Measurements from ENCODE around the gene PGK1. TPM values are rescaled to one million over a fixed set of nuclear protein-coding genes. Genes with fewer than 3 reads are reported as not detected.
"Not testable (repeated sequence)": the region's sequence is repeated elsewhere in the genome, so short reads cannot be mapped to it uniquely, and the experiment has no call there.

The PGK1 gene
- 266 and 283 TPM in 2 replicates for total RNA-seq

- DNase-seq (ENCODE audit: low read depth, low spot score), result peak; percentile 90
These were observed at the start of gene PGK1 for GRCh38 chrX:78103623-78104446. PGK1 (plus strand) TSS chrX:78104248; CDS start chrX:78104341, 93 bp downstream.

GRCh38 chrX:78063687-78064086 is 40.4 kb upstream of the PGK1 start:
- no peak for DNase-seq (ENCODE audit: low read depth, low spot score)

GRCh38 chrX:78064152-78064551 is 39.9 kb upstream of the PGK1 start:
- DNase-seq (ENCODE audit: low read depth, low spot score), result no peak

GRCh38 chrX:78064698-78065601 is 39.1 kb upstream of the PGK1 start:
- DNase-seq (ENCODE audit: low read depth, low spot score), result peak; percentile 13

- no peak for DNase-seq (ENCODE audit: low read depth, low spot score)
These were observed 37.9 kb upstream of the PGK1 start for GRCh38 chrX:78066110-78066509.

GRCh38 chrX:78071331-78071730 is 32.7 kb upstream of the PGK1 start:
- no peak for DNase-seq (ENCODE audit: low read depth, low spot score)

GRCh38 chrX:78073147-78074077 is 30.6 kb upstream of the PGK1 start:
- DNase-seq (ENCODE audit: low read depth, low spot score), result not testable (repeated sequence)

- DNase-seq (ENCODE audit: low read depth, low spot score), result no peak
These were observed 30.0 kb upstream of the PGK1 start for GRCh38 chrX:78074088-78074487.

GRCh38 chrX:78075787-78076389 is 28.2 kb upstream of the PGK1 start:
- DNase-seq (ENCODE audit: low read depth, low spot score), result no peak

- not testable (repeated sequence) for DNase-seq (ENCODE audit: low read depth, low spot score)
These were observed 22.6 kb upstream of the PGK1 start for GRCh38 chrX:78081413-78081812.

- no peak for DNase-seq (ENCODE audit: low read depth, low spot score)
These were observed 11.8 kb upstream of the PGK1 start for GRCh38 chrX:78092296-78092695.

- no peak for DNase-seq (ENCODE audit: low read depth, low spot score)
These were observed 5.9 kb upstream of the PGK1 start for GRCh38 chrX:78098108-78098507.

GRCh38 chrX:78102091-78102490 is 2.0 kb upstream of the PGK1 start:
- no peak for DNase-seq (ENCODE audit: low read depth, low spot score)

GRCh38 chrX:78103001-78103622 is 936 bp upstream of the PGK1 start:
- DNase-seq (ENCODE audit: low read depth, low spot score), result no peak

- DNase-seq (ENCODE audit: low read depth, low spot score), result no peak
These were observed 564 bp downstream of the PGK1 start for GRCh38 chrX:78104447-78105176.

- no peak for DNase-seq (ENCODE audit: low read depth, low spot score)
These were observed 2.0 kb downstream of the PGK1 start for GRCh38 chrX:78105944-78106650.

- DNase-seq (ENCODE audit: low read depth, low spot score), result no peak
These were observed 2.6 kb downstream of the PGK1 start for GRCh38 chrX:78106651-78106986.

- DNase-seq (ENCODE audit: low read depth, low spot score), result no peak
These were observed 5.4 kb downstream of the PGK1 start for GRCh38 chrX:78109458-78109857.
